Keratinocyte (primary cell): ENCODE measurements around the gene CDC20B. TPM values are rescaled to one million over a fixed set of nuclear protein-coding genes. Genes with fewer than 3 reads are reported as not detected.

Source experiments
- DNase-seq: peaks from one replicate; pipeline ENCODE4 v3.0.0-alpha.2; 2011; ENCODE audit warnings: low read depth, missing footprints, low spot score
- FAIRE-seq: peaks from 2 replicates; lab custom pipeline; 2011; peaks lifted over from hg19 to GRCh38; lab: Jason Lieb, UNC
- H2AFZ ChIP-seq: 2 replicates; pipeline ENCODE4 v1.6.0; 2012; ENCODE audit warnings: low read length, control low read depth, inconsistent platforms; ENCODE audit not compliant: control insufficient read depth
- H3K27ac ChIP-seq: 2 replicates; pipeline ENCODE4 v1.5.1; 2011; ENCODE audit warnings: low read length; ENCODE audit not compliant: control insufficient read depth, insufficient read depth
- H3K27me3 ChIP-seq: 3 replicates; pipeline ENCODE4 v1.6.0; 2011; ENCODE audit warnings: low read length; ENCODE audit not compliant: control insufficient read depth, insufficient read depth; ENCODE audit errors: extremely low read depth
- H3K36me3 ChIP-seq, 2 experiments: 2 replicates in 1 of 2; 3 replicates in 1 of 2; pipeline ENCODE4 v1.5.1; 2011; ENCODE audit warnings: low read length in 2 of 2, mild to moderate bottlenecking in 1 of 2; ENCODE audit not compliant: control insufficient read depth in 2 of 2, insufficient read depth in 2 of 2; ENCODE audit errors: extremely low read depth in 1 of 2
- H3K4me1 ChIP-seq: 3 replicates; pipeline ENCODE4 v1.5.1; 2011; ENCODE audit warnings: low read length; ENCODE audit not compliant: control insufficient read depth, insufficient read depth; ENCODE audit errors: extremely low read depth
- H3K4me2 ChIP-seq: 3 replicates; pipeline ENCODE4 v1.6.0; 2011; ENCODE audit warnings: low read depth, low read length; ENCODE audit not compliant: control insufficient read depth, insufficient read depth; ENCODE audit errors: extremely low read depth
- H3K4me3 ChIP-seq, 3 experiments: fragments of 200-600 bp in 1 of 3; sonication (generic) in 1 of 3; 2 replicates in 2 of 3; 3 replicates in 1 of 3; pipeline ENCODE4 v1.5.1; 2011 to 2016; ENCODE audit warnings: low read length in 3 of 3, mild to moderate bottlenecking in 3 of 3, control low read depth in 2 of 3, inconsistent platforms in 1 of 3, low read depth in 1 of 3, mixed read lengths in 1 of 3, mixed run types in 1 of 3, moderate library complexity in 1 of 3; ENCODE audit not compliant: control insufficient read depth in 2 of 3, insufficient read depth in 2 of 3; ENCODE audit errors: extremely low read depth in 1 of 3
- H3K79me2 ChIP-seq: 2 replicates; pipeline ENCODE4 v1.6.0; 2012; ENCODE audit warnings: low read length; ENCODE audit not compliant: control insufficient read depth, insufficient read depth
- H3K9ac ChIP-seq: 3 replicates; pipeline ENCODE4 v1.6.0; 2011; ENCODE audit warnings: low read length; ENCODE audit not compliant: control insufficient read depth, insufficient read depth; ENCODE audit errors: extremely low read depth
- H3K9me1 ChIP-seq: 3 replicates; pipeline ENCODE4 v1.6.0; 2011; ENCODE audit warnings: low read length; ENCODE audit not compliant: control insufficient read depth, insufficient read depth; ENCODE audit errors: extremely low read depth
- H3K9me3 ChIP-seq: 2 replicates; pipeline ENCODE4 v1.5.1; 2012; ENCODE audit warnings: low read depth, low read length; ENCODE audit not compliant: control insufficient read depth
- H4K20me1 ChIP-seq: 3 replicates; pipeline ENCODE4 v1.6.0; 2011; ENCODE audit warnings: low read length; ENCODE audit not compliant: control insufficient read depth, insufficient read depth; ENCODE audit errors: extremely low read depth
- CTCF ChIP-seq, 3 experiments: IDR thresholded peaks in 1 of 3; conservative IDR thresholded peaks in 1 of 3; optimal IDR thresholded peaks in 1 of 3; 2 replicates in 2 of 3; 3 replicates in 1 of 3; pipeline versions ENCODE3 to v1.5.1; 2011; ENCODE audit warnings: low read length in 3 of 3, mild to moderate bottlenecking in 3 of 3, moderate library complexity in 2 of 3, control low read depth in 1 of 3, inconsistent platforms in 1 of 3; ENCODE audit not compliant: insufficient read depth in 2 of 3; ENCODE audit errors: extremely low read depth in 1 of 3
- EZH2 ChIP-seq: IDR thresholded peaks from one replicate; pipeline ENCODE4 v1.6.1; 2012; ENCODE audit warnings: inconsistent platforms, mild to moderate bottlenecking, low read length, moderate library complexity
- dilution Hi-C: fragments of 300-500 bp; cut with MboI; formaldehyde crosslinking; loops from one replicate; pipeline ENCODE4 v1.7.0; 2020; ENCODE audit warnings: low sequenced_read_pairs; ENCODE audit not compliant: extremely low pct_ligation_motif_present
- polyA plus RNA-seq, 5 experiments: library from polyadenylated mRNA; depleted of rRNA in 3 of 5; stranded (reverse) in 3 of 5; stranded (forward) in 1 of 5; unstranded in 1 of 5; fragments of >200 nt; gene quantifications; 1 replicate in 1 of 5; 2 replicates in 3 of 5; 3 replicates in 1 of 5; pipeline versions ENCODE4 v1.2.1 to v1.2.3, GENCODE V29; 2011 to 2012; ENCODE audit warnings: missing spikeins in 2 of 5, low read depth in 1 of 5, low replicate concordance in 1 of 5

Gene CDC20B
- polyA plus RNA-seq, 1 donor (not counting 4 experiments of a cell fraction or from before 2014, with no cell fraction given): 0.03 TPM

GRCh38 chr5:55176176-55176818 lies 3.3 kb upstream of the CDC20B start:
- no peaks in the 10 kb centered on the region for H4K20me1 ChIP-seq
- FAIRE-seq: peak; percentile 58
- no peak overlapping the region for H3K27ac ChIP-seq
- H3K36me3 ChIP-seq: no peaks in the 10 kb centered on the region
- peak overlapping the region; percentile 28 for H3K9ac ChIP-seq
- H3K4me3 ChIP-seq: peak overlapping the region; percentile 27 to 76 (median 62)
- no peaks in the 10 kb centered on the region for H3K9me3 ChIP-seq
- peaks cover 34% of the 10 kb centered on the region for H3K4me1 ChIP-seq
- no peak for DNase-seq
- peaks cover 25% of the 10 kb centered on the region for H3K27me3 ChIP-seq
- H2AFZ ChIP-seq: peak overlapping the region; percentile 77
- peak in 1 of 3 experiments; percentile 20 for TF ChIP-seq CTCF (optimal IDR thresholded peaks at IDR 0.05 in 1 of 3, IDR thresholded peaks at IDR 0.05 in 1 of 3, conservative IDR thresholded peaks at IDR 0.05 in 1 of 3; ENCODE audit: extremely low read depth in 1 of 3, insufficient read depth in 2 of 3, low read length in 3 of 3)
- no peak for TF ChIP-seq EZH2
- peak overlapping the region; percentile 92 for H3K4me2 ChIP-seq
- dilution Hi-C loops: no loop called here
- no peaks in the 10 kb centered on the region for H3K9me1 ChIP-seq
- no peaks in the 10 kb centered on the region for H3K79me2 ChIP-seq

GRCh38 chr5:55175781-55176175 lies 2.8 kb upstream of the CDC20B start:
- Histone ChIP-seq H3K27ac (no peak overlapping the region), H3K27me3 (peaks cover 25% of the 10 kb centered on the region), H3K79me2 (no peaks in the 10 kb centered on the region), H3K4me2 (peak overlapping the region; percentile 92), H3K4me3 (peak overlapping the region; percentile 27 to 76 (median 62)), H2AFZ (peak overlapping the region; percentile 77), H3K9me3 (no peaks in the 10 kb centered on the region), H3K9me1 (no peaks in the 10 kb centered on the region), H3K4me1 (peaks cover 34% of the 10 kb centered on the region), H3K36me3 (no peaks in the 10 kb centered on the region), H3K9ac (peak overlapping the region; percentile 28), H4K20me1 (no peaks in the 10 kb centered on the region)
- DNase-seq (no peak), FAIRE-seq (no peak)
- no peak for TF ChIP-seq EZH2
- dilution Hi-C loops: no loop called here
